NCI-H1694 (cell line): ENCODE data around the gene XPNPEP1.

ENCODE experiments used
- DNase-seq: peaks from one replicate; lab custom pipeline; 2025; lab: John Stamatoyannopoulos, UW

Gene XPNPEP1

GRCh38 chr10:109922976-109923921 lies at the start of gene XPNPEP1:
TSS of gene XPNPEP1 (minus strand) at chr10:109923511. CDS start at chr10:109923433, 78 bp downstream.
- DNase-seq: peak; percentile 5

GRCh38 chr10:109972372-109973001 lies 49.2 kb upstream of the XPNPEP1 start:
- DNase-seq: no peak

- no peak for DNase-seq
Observed at GRCh38 chr10:109971634-109972033, 48.3 kb upstream of the XPNPEP1 start.

- DNase-seq: no peak
Observed at GRCh38 chr10:109969760-109970346, 46.5 kb upstream of the XPNPEP1 start.

- DNase-seq: no peak
Observed at GRCh38 chr10:109968953-109969759, 45.8 kb upstream of the XPNPEP1 start.

GRCh38 chr10:109967739-109968088 lies 44.4 kb upstream of the XPNPEP1 start:
- no peak for DNase-seq

GRCh38 chr10:109966961-109967738 lies 43.8 kb upstream of the XPNPEP1 start:
- DNase-seq: peak; percentile 49

- no peak for DNase-seq
Observed at GRCh38 chr10:109964318-109964717, 41.0 kb upstream of the XPNPEP1 start.

- DNase-seq: peak; percentile 33
Observed at GRCh38 chr10:109963439-109963838, 40.1 kb upstream of the XPNPEP1 start.

GRCh38 chr10:109962247-109962646 lies 38.9 kb upstream of the XPNPEP1 start:
- DNase-seq: no peak

- peak; percentile 33 for DNase-seq
Observed at GRCh38 chr10:109961174-109962001, 38.1 kb upstream of the XPNPEP1 start.

- DNase-seq: peak; percentile 7
Observed at GRCh38 chr10:109960682-109961081, 37.4 kb upstream of the XPNPEP1 start.

GRCh38 chr10:109959259-109960145 lies 36.2 kb upstream of the XPNPEP1 start:
- peak; percentile 72 for DNase-seq

GRCh38 chr10:109958059-109958458 lies 34.7 kb upstream of the XPNPEP1 start:
- no peak for DNase-seq

GRCh38 chr10:109957092-109957797 lies 33.9 kb upstream of the XPNPEP1 start:
- no peak for DNase-seq

- peak; percentile 24 for DNase-seq
Observed at GRCh38 chr10:109956454-109957091, 33.3 kb upstream of the XPNPEP1 start.

- no peak for DNase-seq
Observed at GRCh38 chr10:109953766-109954165, 30.5 kb upstream of the XPNPEP1 start.

- no peak for DNase-seq
Observed at GRCh38 chr10:109952526-109952925, 29.2 kb upstream of the XPNPEP1 start.
